ENCODE data around the gene GJD2. TPM values are rescaled to one million over a fixed set of nuclear protein-coding genes. Genes with fewer than 3 reads are reported as not detected.

GJD2 gene
- total and polyA plus RNA-seq, 2 donors (not counting 1 experiment from before 2014, with no cell fraction given), result not detected

- Mint-ChIP-seq H3K4me3 (no peak overlapping the region), H3K4me1 (no peaks in the 10 kb centered on the region), H3K27me3 (peaks cover 65% of the 10 kb centered on the region), H3K27ac (no peak overlapping the region), H3K9me3 (ENCODE audit: insufficient read depth) (no peaks in the 10 kb centered on the region)
- ATAC-seq (ENCODE audit: low read depth), result no peak
- intact Hi-C loops (cut with micrococcal nuclease), result loop anchor here (10.0 kb wide), 1 partner anchor 63 kb away; no protein-coding TSS in a partner anchor
- no peak overlapping the region for H3K4me3 ChIP-seq (ENCODE audit: control extremely low read depth in 1 of 5, extremely low read depth in 1 of 5, insufficient read depth in 1 of 5, low read depth in 2 of 5, low read length in 4 of 5)
- H3K79me2 ChIP-seq (ENCODE audit: control insufficient read depth, insufficient read depth, low read length), result no peaks in the 10 kb centered on the region
- H3K4me1 ChIP-seq (ENCODE audit: control insufficient read depth in 2 of 2, insufficient read depth in 2 of 2, low read length in 2 of 2), result no peaks in the 10 kb centered on the region
- 44% methylated on average over 1 of the region's 3 CpGs for WGBS (ENCODE audit: insufficient coverage)
- peaks cover 0 to 29% (median 9%) of the 10 kb centered on the region in 4 experiments for H3K27me3 ChIP-seq (replicated peaks in 1 of 4; ENCODE audit: control extremely low read depth in 1 of 4, control insufficient read depth in 3 of 4, insufficient read depth in 4 of 4, low read length in 3 of 4)
- no peaks in the 10 kb centered on the region for H3K36me3 ChIP-seq (replicated peaks in 1 of 2; ENCODE audit: control extremely low read depth in 1 of 2, control insufficient read depth in 1 of 2, extremely low read depth in 1 of 2, insufficient read depth in 2 of 2, low read length in 1 of 2)
- H3K9me3 ChIP-seq (ENCODE audit: control extremely low read depth in 1 of 3, control insufficient read depth in 2 of 3, insufficient read depth in 1 of 3, low read length in 2 of 3), result peaks cover 0 to 1% (median 0%) of the 10 kb centered on the region in 3 donors
- H2AFZ ChIP-seq (ENCODE audit: insufficient read depth, low read depth, low read length, poor library complexity, severe bottlenecking), result no peak overlapping the region
- H3K27ac ChIP-seq (ENCODE audit: low read length in 2 of 2), result no peak overlapping the region
- no peak overlapping the region for H3K4me2 ChIP-seq (replicated peaks; ENCODE audit: low read depth, low read length, poor library complexity, severe bottlenecking)
- H4K20me1 ChIP-seq (ENCODE audit: control insufficient read depth, insufficient read depth, low read length, poor library complexity, severe bottlenecking), result no peaks in the 10 kb centered on the region
- POLR2A ChIA-PET, result no interaction called here
- TF ChIP-seq CTCF (IDR thresholded peaks at IDR 0.05) (no peak), EZH2 (IDR thresholded peaks at IDR 0.05; ENCODE audit: borderline replicate concordance, insufficient read depth, low read depth, low read length, poor library complexity, severe bottlenecking) (no peak)
- H3K9ac ChIP-seq (ENCODE audit: low read length), result no peak overlapping the region
- CTCF ChIA-PET, result no interaction called here
- no peak for DNase-seq
These were observed 36.9 kb upstream of the GJD2 start for GRCh38 chr15:34791701-34792100.

- no peak for DNase-seq
- H2AFZ ChIP-seq (ENCODE audit: insufficient read depth, low read depth, low read length, poor library complexity, severe bottlenecking), result no peak overlapping the region
- H4K20me1 ChIP-seq (ENCODE audit: control insufficient read depth, insufficient read depth, low read length, poor library complexity, severe bottlenecking), result no peaks in the 10 kb centered on the region
- peaks cover 0 to 19% (median 7%) of the 10 kb centered on the region in 4 experiments for H3K27me3 ChIP-seq (replicated peaks in 1 of 4; ENCODE audit: control extremely low read depth in 1 of 4, control insufficient read depth in 3 of 4, insufficient read depth in 4 of 4, low read length in 3 of 4)
- Mint-ChIP-seq H3K27me3 (peaks cover 60% of the 10 kb centered on the region), H3K4me3 (no peak overlapping the region), H3K9me3 (ENCODE audit: insufficient read depth) (no peaks in the 10 kb centered on the region), H3K27ac (no peak overlapping the region), H3K4me1 (no peaks in the 10 kb centered on the region)
- no peak overlapping the region for H3K4me3 ChIP-seq (ENCODE audit: control extremely low read depth in 1 of 5, extremely low read depth in 1 of 5, insufficient read depth in 1 of 5, low read depth in 2 of 5, low read length in 4 of 5)
- ChIA-PET POLR2A (no interaction called here), CTCF (no interaction called here)
- no peak for ATAC-seq (ENCODE audit: low read depth)
- TF ChIP-seq CTCF (IDR thresholded peaks at IDR 0.05), result no peak
- no peak for TF ChIP-seq EZH2 (IDR thresholded peaks at IDR 0.05; ENCODE audit: borderline replicate concordance, insufficient read depth, low read depth, low read length, poor library complexity, severe bottlenecking)
- H3K36me3 ChIP-seq (replicated peaks in 1 of 2; ENCODE audit: control extremely low read depth in 1 of 2, control insufficient read depth in 1 of 2, extremely low read depth in 1 of 2, insufficient read depth in 2 of 2, low read length in 1 of 2), result no peaks in the 10 kb centered on the region
- WGBS (ENCODE audit: insufficient coverage), result 96% methylated on average over 3 of the region's 6 CpGs
- H3K9ac ChIP-seq (ENCODE audit: low read length), result no peak overlapping the region
- no peak overlapping the region for H3K4me2 ChIP-seq (replicated peaks; ENCODE audit: low read depth, low read length, poor library complexity, severe bottlenecking)
- H3K4me1 ChIP-seq (ENCODE audit: control insufficient read depth in 2 of 2, insufficient read depth in 2 of 2, low read length in 2 of 2), result no peaks in the 10 kb centered on the region
- no peak overlapping the region for H3K27ac ChIP-seq (ENCODE audit: low read length in 2 of 2)
- intact Hi-C loops (cut with micrococcal nuclease), result loop anchor here (10.0 kb wide), 1 partner anchor 65 kb away; no protein-coding TSS in a partner anchor
- H3K9me3 ChIP-seq (ENCODE audit: control extremely low read depth in 1 of 3, control insufficient read depth in 2 of 3, insufficient read depth in 1 of 3, low read length in 2 of 3), result peaks cover 0 to 1% (median 0%) of the 10 kb centered on the region in 3 donors
- no peaks in the 10 kb centered on the region for H3K79me2 ChIP-seq (ENCODE audit: control insufficient read depth, insufficient read depth, low read length)
These were observed 35.3 kb upstream of the GJD2 start for GRCh38 chr15:34790121-34790520.
